IMR-90 (cell line): Measurements from ENCODE around the gene VPS11. TPM values are rescaled to one million over a fixed set of nuclear protein-coding genes. Genes with fewer than 3 reads are reported as not detected.

Experiments
- ATAC-seq: fragments of 200-7000 bp; cut with Tn5 transposase; 2 replicates; pipeline ENCODE4 v1.9.1; 2020; ENCODE audit warnings: low read depth, mild to moderate bottlenecking, moderate library complexity
- BruUV-seq: library from RNA; stranded (reverse); fragments of 400-500 nt; replicated peaks from 2 replicates; lab custom pipeline; 2021; lab: Mats Ljungman, UMichigan
- CTCF ChIA-PET: fragments of 300-600 bp; formaldehyde crosslinking; extraction: SDS; loops from one replicate; lab custom pipeline; 2021; ENCODE audit warnings: antibody characterized with exemption; lab: Yijun Ruan, JAX
- POLR2A ChIA-PET: fragments of 300-600 bp; sonication (Branson Sonifier 250); formaldehyde crosslinking; loops from one replicate; lab custom pipeline; 2022; ENCODE audit warnings: antibody characterized with exemption; ENCODE audit not compliant: unreplicated experiment; lab: Charles Lee
- DNase-seq: peaks from one replicate; pipeline ENCODE4 v3.0.0; 2013
- H2AFZ ChIP-seq: replicated peaks from 2 replicates; pipeline ENCODE3; 2013; ENCODE audit warnings: low read length, mild to moderate bottlenecking; ENCODE audit not compliant: poor library complexity
- H2AK5ac ChIP-seq: 2 replicates; pipeline ENCODE4 v1.6.1; 2013; ENCODE audit warnings: low read depth, low read length, inconsistent platforms
- H2AK9ac ChIP-seq: replicated peaks from 2 replicates; pipeline ENCODE3; 2013; ENCODE audit warnings: mild to moderate bottlenecking, low read depth, low read length, moderate library complexity; ENCODE audit not compliant: poor library complexity
- H2BK120ac ChIP-seq: 2 replicates; pipeline ENCODE4 v1.6.1; 2013; ENCODE audit warnings: low read depth, low read length, inconsistent platforms
- H2BK15ac ChIP-seq: 3 replicates; pipeline ENCODE4 v1.6.1; 2013; ENCODE audit warnings: low read depth, low read length, inconsistent platforms
- H2BK20ac ChIP-seq: 2 replicates; pipeline ENCODE4 v1.6.1; 2013; ENCODE audit warnings: low read depth, mild to moderate bottlenecking, inconsistent platforms, low read length, moderate library complexity
- H2BK5ac ChIP-seq: 2 replicates; pipeline ENCODE4 v1.6.1; 2013; ENCODE audit warnings: mild to moderate bottlenecking, low read depth, low read length, inconsistent platforms; ENCODE audit not compliant: poor library complexity, severe bottlenecking
- H3K14ac ChIP-seq: replicated peaks from 2 replicates; pipeline ENCODE4 v1.6.1; 2013; ENCODE audit warnings: low read depth, low read length, inconsistent platforms
- H3K18ac ChIP-seq: 2 replicates; pipeline ENCODE4 v1.6.1; 2013; ENCODE audit warnings: low read depth, low read length, control low read depth
- H3K23ac ChIP-seq: 2 replicates; pipeline ENCODE4 v1.6.1; 2013; ENCODE audit warnings: low read depth, low read length, inconsistent platforms
- H3K27ac ChIP-seq: 2 replicates; pipeline ENCODE4 v1.5.1; 2013; ENCODE audit warnings: mild to moderate bottlenecking, control low read depth, low read length; ENCODE audit not compliant: insufficient read depth
- H3K27me3 ChIP-seq: 2 replicates; pipeline ENCODE4 v1.6.1; 2013; ENCODE audit warnings: low read length; ENCODE audit not compliant: control insufficient read depth, insufficient read depth
- H3K36me3 ChIP-seq: 2 replicates; pipeline ENCODE4 v1.6.1; 2013; ENCODE audit warnings: low read length, mixed read lengths; ENCODE audit not compliant: control insufficient read depth, insufficient read depth
- H3K4ac ChIP-seq: 2 replicates; pipeline ENCODE4 v1.6.1; 2013; ENCODE audit warnings: low read depth, low read length, inconsistent platforms
- H3K4me1 ChIP-seq: 2 replicates; pipeline ENCODE4 v1.6.1; 2013; ENCODE audit warnings: low read length, mixed read lengths; ENCODE audit not compliant: control insufficient read depth, insufficient read depth
- H3K4me2 ChIP-seq: 2 replicates; pipeline ENCODE4 v1.6.1; 2013; ENCODE audit warnings: low read depth, mild to moderate bottlenecking, control low read depth, low read length, moderate library complexity
- H3K4me3 ChIP-seq: 2 replicates; pipeline ENCODE4 v1.5.1; 2013; ENCODE audit warnings: low read depth, mild to moderate bottlenecking, control low read depth, low read length, moderate library complexity; ENCODE audit not compliant: insufficient read depth
- H3K56ac ChIP-seq: 2 replicates; pipeline ENCODE4 v1.6.1; 2013; ENCODE audit warnings: low read length, inconsistent platforms; ENCODE audit not compliant: insufficient read depth; ENCODE audit errors: extremely low read depth
- H3K79me1 ChIP-seq, 2 experiments: 2 replicates each; pipeline ENCODE4 v1.6.1; 2013; ENCODE audit warnings: low read length in 2 of 2, inconsistent platforms in 1 of 2, low read depth in 1 of 2
- H3K9ac ChIP-seq: 2 replicates; pipeline ENCODE4 v1.6.1; 2013; ENCODE audit warnings: low read depth, low read length, control low read depth
- H3K9me1 ChIP-seq: 2 replicates; pipeline ENCODE4 v1.6.1; 2013; ENCODE audit warnings: low read length, inconsistent platforms; ENCODE audit not compliant: insufficient read depth
- H3K9me3 ChIP-seq: 2 replicates; pipeline ENCODE4 v1.6.1; 2013; ENCODE audit warnings: low read length; ENCODE audit not compliant: control insufficient read depth, insufficient read depth
- H4K20me1 ChIP-seq: 2 replicates; pipeline ENCODE4 v1.6.1; 2013; ENCODE audit warnings: low read length, inconsistent platforms; ENCODE audit not compliant: insufficient read depth
- H4K5ac ChIP-seq: 2 replicates; pipeline ENCODE4 v1.6.1; 2013; ENCODE audit warnings: mild to moderate bottlenecking, low read depth, low read length, control low read depth
- H4K8ac ChIP-seq, 2 experiments: 2 replicates each; pipeline ENCODE4 v1.6.1; 2013; ENCODE audit warnings: low read depth in 2 of 2, low read length in 2 of 2, control low read depth in 1 of 2, inconsistent platforms in 1 of 2
- H4K91ac ChIP-seq: 2 replicates; pipeline ENCODE4 v1.6.1; 2013; ENCODE audit warnings: low read depth, low read length, inconsistent platforms; ENCODE audit not compliant: insufficient read depth
- CEBPB ChIP-seq: IDR thresholded peaks from 2 replicates; pipeline ENCODE4 v1.6.1; 2012; ENCODE audit warnings: low read depth, low read length, improper control_type of control experiment
- MAZ ChIP-seq: IDR thresholded peaks from 2 replicates; pipeline ENCODE4 v1.6.1; 2012; ENCODE audit warnings: low read depth, mild to moderate bottlenecking, low read length, improper control_type of control experiment, moderate library complexity, borderline replicate concordance
- RFX5 ChIP-seq: IDR thresholded peaks from 2 replicates; pipeline ENCODE4 v1.8.0; 2012; ENCODE audit warnings: low read depth, mild to moderate bottlenecking, low read length, moderate library complexity
- WGBS, 2 experiments: methylation state at CpG; one replicate each; pipeline versions ENCODE4 v1.1.5 to v1.1.7; 2013; ENCODE audit warnings: missing lambda C conversion rate in 2 of 2; ENCODE audit not compliant: insufficient read length in 1 of 2; ENCODE audit errors: extremely low coverage in 2 of 2; 5-methylcytosine and 5-hydroxymethylcytosine counted together
- dilution Hi-C: fragments of 300-500 bp; cut with HindIII; formaldehyde crosslinking; loops from one replicate; pipeline ENCODE4 v1.14.3; 2018; ENCODE audit warnings: low sequenced_read_pairs; ENCODE audit not compliant: unreplicated experiment
- in situ Hi-C: fragments of 300-500 bp; cut with MboI; formaldehyde crosslinking; loops from 3 replicates; pipeline ENCODE4 v1.14.3; 2019; ENCODE audit warnings: low sequenced_read_pairs, inconsistent platforms, mixed read lengths
- intact Hi-C: fragments of 100-400 bp; cut with micrococcal nuclease; formaldehyde crosslinking; loops from 2 replicates; pipeline ENCODE4 v1.10.0; 2022
- polyA plus RNA-seq, 3 experiments: library from polyadenylated mRNA; depleted of rRNA; stranded (reverse); fragments of >200 nt; gene quantifications; 2 replicates each; pipeline ENCODE4 v1.2.3, GENCODE V29; 2012; ENCODE audit warnings: low replicate concordance in 1 of 3
- total RNA-seq: library from RNA; depleted of rRNA; stranded (reverse); fragments of >200 nt; gene quantifications from 2 replicates; pipeline ENCODE4 v1.2.3, GENCODE V29; 2012

The VPS11 gene
- total and polyA plus RNA-seq, 2 of the 4 experiments (the other 2 are of a cell fraction) = 19.7 to 30.5 TPM

DNA sequence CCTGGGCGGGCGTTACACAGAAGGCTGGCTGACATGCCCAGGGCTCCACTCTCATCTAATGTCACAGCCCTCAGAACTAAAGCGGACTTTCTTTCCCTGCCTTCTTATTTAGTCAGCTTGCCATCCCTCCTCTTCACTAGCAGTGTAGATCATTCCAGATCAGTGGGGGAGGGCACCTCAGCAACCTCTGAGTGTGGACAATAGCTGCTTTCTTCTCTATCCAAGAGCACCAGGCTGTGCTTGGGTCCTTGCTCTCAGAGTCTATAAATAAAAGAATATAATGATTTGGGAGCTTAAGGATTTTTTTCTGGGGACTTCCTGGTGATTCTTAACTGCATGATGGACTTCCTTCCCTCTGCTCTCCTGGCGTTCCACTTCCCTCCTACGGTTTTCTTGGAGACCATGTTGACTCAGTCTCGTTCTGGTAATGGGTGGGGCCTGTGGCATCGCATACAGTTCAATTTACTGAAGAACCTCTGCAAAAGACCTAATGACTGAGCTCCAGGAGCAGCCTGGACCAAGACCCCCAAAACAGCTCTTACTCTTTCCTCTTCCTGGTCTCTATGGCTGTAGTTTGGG, 14.2 kb downstream of the VPS11 start:
- no peak for ATAC-seq
- no peak for TF ChIP-seq MAZ
- no peak for TF ChIP-seq RFX5
- TF ChIP-seq CEBPB = no peak
- H2AK9ac ChIP-seq = no peak overlapping the region
- H4K91ac ChIP-seq = no peak overlapping the region
- no peak overlapping the region for H3K9ac ChIP-seq
- no peak overlapping the region for H3K56ac ChIP-seq
- no peak overlapping the region for H3K4me2 ChIP-seq
- H3K14ac ChIP-seq = no peak overlapping the region
- no peak overlapping the region for H2BK20ac ChIP-seq
- no peak overlapping the region for H2AFZ ChIP-seq
- intact Hi-C loops (no loop called here), dilution Hi-C loops (no loop called here), in situ Hi-C loops (no loop called here)
- no peak overlapping the region for H4K5ac ChIP-seq
- no peak overlapping the region for H3K4ac ChIP-seq
- H2BK120ac ChIP-seq = no peak overlapping the region
- no peaks in the 10 kb centered on the region for H4K20me1 ChIP-seq
- no peak for DNase-seq
- no CpG with 5 or more reads among the region's 7 CpGs for WGBS, 2 experiments
- H3K79me1 ChIP-seq = peaks cover 11 to 12% of the 10 kb centered on the region in 2 experiments; a peak in 3 of 4 replicates
- peaks cover 5% of the 10 kb centered on the region for H3K4me1 ChIP-seq
- ChIA-PET CTCF (no interaction called here), POLR2A (no interaction called here)
- H2BK5ac ChIP-seq = no peak overlapping the region
- H2BK15ac ChIP-seq = no peak overlapping the region
- no peaks in the 10 kb centered on the region for H3K9me1 ChIP-seq
- peaks cover 43% of the 10 kb centered on the region for H3K36me3 ChIP-seq
- H3K9me3 ChIP-seq = no peaks in the 10 kb centered on the region
- H4K8ac ChIP-seq = no peak overlapping the region
- BruUV-seq = no TSS peak
- no peak overlapping the region for H3K23ac ChIP-seq
- H3K18ac ChIP-seq = no peak overlapping the region
- no peaks in the 10 kb centered on the region for H3K27me3 ChIP-seq
- H3K4me3 ChIP-seq = no peak overlapping the region
- no peak overlapping the region for H3K27ac ChIP-seq
- no peak overlapping the region for H2AK5ac ChIP-seq
